Ovary (tissue), 3 donors: Measurements from ENCODE around the gene NCAM1.

ENCODE experiments used
- EP300 ChIP-seq: sonication (generic); formaldehyde crosslinking; IDR thresholded peaks from one replicate; pipeline ENCODE4 v1.6.1; 2017; ENCODE audit warnings: antibody characterized with exemption
- POLR2A ChIP-seq: fragments of 450-650 bp; IDR thresholded peaks from one replicate; pipeline ENCODE4 v1.6.1; 2017; ENCODE audit warnings: antibody characterized with exemption, mild to moderate bottlenecking, moderate library complexity
- TF ChIP-seq, protein P1 (sequence below), 3 donors: fragments of 450-650 bp in 2 of 3; fragments of 200-600 bp in 1 of 3; IDR thresholded peaks; one replicate each; pipeline versions ENCODE4 v1.5.1 to v1.8.0; 2016 to 2022; ENCODE audit warnings: antibody characterized with exemption in 3 of 3, mild to moderate bottlenecking in 1 of 3
- donor health status: DM: no; HTN: no; CAD: no.

DNA sequence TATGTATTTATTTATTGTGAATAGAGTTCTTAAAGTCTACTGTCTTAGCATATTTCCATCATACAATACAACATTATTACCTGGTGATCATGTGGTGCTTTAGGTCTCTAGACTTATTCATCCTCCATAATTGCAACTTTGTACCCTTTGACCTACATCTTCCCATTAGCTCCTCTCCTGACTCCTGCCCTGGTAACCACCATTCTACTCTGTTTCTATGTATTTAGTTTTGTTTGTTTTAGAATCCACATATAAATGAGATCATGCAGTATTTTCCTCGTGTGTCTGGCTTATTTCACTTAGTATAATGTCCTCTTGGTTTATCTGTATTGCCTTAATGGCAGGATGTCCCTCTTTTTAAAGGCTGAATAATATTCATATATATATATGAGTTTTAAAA is 22.7 kb downstream of the NCAM1 start:
- TF ChIP-seq, protein P1, sequence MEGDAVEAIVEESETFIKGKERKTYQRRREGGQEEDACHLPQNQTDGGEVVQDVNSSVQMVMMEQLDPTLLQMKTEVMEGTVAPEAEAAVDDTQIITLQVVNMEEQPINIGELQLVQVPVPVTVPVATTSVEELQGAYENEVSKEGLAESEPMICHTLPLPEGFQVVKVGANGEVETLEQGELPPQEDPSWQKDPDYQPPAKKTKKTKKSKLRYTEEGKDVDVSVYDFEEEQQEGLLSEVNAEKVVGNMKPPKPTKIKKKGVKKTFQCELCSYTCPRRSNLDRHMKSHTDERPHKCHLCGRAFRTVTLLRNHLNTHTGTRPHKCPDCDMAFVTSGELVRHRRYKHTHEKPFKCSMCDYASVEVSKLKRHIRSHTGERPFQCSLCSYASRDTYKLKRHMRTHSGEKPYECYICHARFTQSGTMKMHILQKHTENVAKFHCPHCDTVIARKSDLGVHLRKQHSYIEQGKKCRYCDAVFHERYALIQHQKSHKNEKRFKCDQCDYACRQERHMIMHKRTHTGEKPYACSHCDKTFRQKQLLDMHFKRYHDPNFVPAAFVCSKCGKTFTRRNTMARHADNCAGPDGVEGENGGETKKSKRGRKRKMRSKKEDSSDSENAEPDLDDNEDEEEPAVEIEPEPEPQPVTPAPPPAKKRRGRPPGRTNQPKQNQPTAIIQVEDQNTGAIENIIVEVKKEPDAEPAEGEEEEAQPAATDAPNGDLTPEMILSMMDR (IDR thresholded peaks at IDR 0.05): no peak
- TF ChIP-seq POLR2A (no peak), EP300 (no peak)
